LNCaP clone FGC (cell line): ENCODE data around the gene NHS.

Source experiments
- DNase-seq: peaks from one replicate; pipeline ENCODE4 v3.0.0-alpha.2; 2011; ENCODE audit warnings: low read depth
- H3K4me3 ChIP-seq: 2 replicates; pipeline ENCODE4 v1.5.1; 2011; ENCODE audit warnings: mild to moderate bottlenecking, low read depth, low read length, control low read depth
- TF ChIP-seq, protein P1 (sequence below): IDR thresholded peaks from 2 replicates; pipeline ENCODE4 v1.5.1; 2012; ENCODE audit warnings: mild to moderate bottlenecking; ENCODE audit not compliant: control insufficient read depth, insufficient read depth; ENCODE audit errors: extremely low read depth

NHS gene

DNA sequence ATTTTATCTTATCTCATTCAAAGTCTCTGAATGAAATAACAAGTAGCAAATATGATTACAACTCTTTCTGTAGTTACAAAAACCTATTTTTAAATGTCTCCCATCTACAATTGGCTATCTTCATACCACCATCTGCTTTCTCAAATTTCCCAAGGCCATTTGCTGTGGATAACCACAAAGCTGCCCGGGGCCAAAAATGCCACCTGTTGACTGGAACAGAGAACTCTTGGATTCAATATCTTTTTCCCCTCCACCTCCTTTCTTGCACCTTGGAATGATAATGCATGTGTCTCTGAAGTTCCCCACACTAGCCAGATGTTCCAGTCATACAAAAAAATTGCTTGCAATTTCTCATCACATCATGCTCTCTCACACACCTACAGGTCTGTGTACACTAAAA lies 269.0 kb downstream of the NHS start:
- DNase-seq: no peak
- TF ChIP-seq, protein P1, sequence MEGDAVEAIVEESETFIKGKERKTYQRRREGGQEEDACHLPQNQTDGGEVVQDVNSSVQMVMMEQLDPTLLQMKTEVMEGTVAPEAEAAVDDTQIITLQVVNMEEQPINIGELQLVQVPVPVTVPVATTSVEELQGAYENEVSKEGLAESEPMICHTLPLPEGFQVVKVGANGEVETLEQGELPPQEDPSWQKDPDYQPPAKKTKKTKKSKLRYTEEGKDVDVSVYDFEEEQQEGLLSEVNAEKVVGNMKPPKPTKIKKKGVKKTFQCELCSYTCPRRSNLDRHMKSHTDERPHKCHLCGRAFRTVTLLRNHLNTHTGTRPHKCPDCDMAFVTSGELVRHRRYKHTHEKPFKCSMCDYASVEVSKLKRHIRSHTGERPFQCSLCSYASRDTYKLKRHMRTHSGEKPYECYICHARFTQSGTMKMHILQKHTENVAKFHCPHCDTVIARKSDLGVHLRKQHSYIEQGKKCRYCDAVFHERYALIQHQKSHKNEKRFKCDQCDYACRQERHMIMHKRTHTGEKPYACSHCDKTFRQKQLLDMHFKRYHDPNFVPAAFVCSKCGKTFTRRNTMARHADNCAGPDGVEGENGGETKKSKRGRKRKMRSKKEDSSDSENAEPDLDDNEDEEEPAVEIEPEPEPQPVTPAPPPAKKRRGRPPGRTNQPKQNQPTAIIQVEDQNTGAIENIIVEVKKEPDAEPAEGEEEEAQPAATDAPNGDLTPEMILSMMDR: no peak
- no peak overlapping the region for H3K4me3 ChIP-seq

DNA sequence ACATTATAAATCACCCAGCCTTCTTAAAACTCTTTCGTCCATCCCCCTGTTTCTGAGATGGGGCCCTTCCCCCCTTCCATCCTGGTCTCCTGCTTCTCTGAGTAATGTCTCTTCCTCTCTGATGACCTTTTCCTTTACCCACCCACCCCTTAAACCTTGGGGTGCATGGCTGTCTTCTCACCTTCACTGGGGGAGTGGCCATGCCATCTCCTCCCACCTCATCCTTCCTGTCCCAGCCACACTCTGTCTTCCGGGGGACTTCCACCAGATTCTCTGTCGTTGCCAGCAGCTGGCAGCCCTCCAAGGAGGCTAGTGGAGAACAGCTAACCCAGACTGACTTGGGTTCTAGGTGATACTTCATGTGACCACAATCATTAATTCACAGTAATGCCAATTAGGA lies 279.1 kb downstream of the NHS start:
- TF ChIP-seq, protein P1: no peak
- H3K4me3 ChIP-seq: no peak overlapping the region
- no peak for DNase-seq

DNA sequence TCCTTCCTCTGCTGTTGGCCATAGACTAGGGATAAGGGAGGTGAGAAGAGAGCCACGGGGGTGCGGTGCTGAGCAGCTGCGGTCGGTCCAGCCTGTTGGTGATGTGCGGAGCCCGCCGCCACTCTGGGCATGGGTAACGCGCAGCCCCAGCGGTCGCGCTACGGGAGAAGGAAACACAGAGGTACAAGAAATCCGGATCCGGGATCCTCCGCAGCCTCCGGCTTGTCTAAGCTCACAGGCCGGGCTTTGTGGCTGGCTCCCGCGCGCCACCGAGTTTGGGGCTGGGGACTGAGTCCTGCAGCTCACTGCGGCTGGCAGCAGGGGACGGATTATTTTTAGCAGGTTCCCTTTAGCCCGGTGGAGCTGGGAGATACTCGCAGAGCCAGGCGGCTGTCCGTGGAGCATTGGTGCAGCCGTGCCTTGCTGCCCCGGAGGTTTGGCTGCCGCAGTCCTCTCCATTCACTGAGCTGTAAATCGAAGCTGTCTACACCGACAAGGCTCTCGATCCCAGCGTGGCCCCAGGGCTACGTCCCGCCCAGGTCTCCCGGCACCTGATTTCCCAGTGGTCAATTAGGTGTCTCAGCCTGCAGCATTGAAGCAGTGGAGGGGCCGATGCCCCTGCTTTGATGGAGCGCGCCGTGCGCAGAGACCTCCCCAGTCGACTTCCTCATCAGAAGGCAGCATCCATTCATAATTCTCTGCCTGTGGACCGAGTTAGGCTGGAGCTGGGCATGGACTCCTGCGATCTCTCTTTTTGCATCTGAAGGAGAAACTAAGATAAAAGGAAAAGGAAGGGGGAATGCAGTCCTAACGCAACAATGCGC lies 280.4 kb downstream of the NHS start:
- no peak for DNase-seq
- H3K4me3 ChIP-seq: no peak overlapping the region
- TF ChIP-seq, protein P1: no peak

DNA sequence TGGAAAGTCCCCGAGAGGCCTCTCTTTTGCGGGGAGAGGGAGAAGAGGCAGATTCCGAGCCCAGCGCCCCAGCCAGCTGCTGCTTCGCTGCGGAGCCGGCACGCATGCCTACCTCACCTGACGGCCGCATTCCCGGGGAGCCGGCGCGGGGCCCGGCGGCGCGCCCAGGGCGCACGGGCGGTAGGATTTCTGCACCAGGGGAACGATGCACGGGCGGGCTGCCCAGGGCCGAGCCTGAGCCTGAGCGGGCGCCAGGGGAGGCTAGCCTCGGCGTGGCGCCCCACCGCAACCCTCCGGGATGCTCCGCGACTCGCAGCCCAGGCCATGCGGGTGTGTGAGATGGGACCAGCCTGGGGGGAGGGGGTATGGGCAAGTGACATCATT lies 281.0 kb downstream of the NHS start:
- DNase-seq: no peak
- TF ChIP-seq, protein P1: no peak
- H3K4me3 ChIP-seq: no peak overlapping the region

DNA sequence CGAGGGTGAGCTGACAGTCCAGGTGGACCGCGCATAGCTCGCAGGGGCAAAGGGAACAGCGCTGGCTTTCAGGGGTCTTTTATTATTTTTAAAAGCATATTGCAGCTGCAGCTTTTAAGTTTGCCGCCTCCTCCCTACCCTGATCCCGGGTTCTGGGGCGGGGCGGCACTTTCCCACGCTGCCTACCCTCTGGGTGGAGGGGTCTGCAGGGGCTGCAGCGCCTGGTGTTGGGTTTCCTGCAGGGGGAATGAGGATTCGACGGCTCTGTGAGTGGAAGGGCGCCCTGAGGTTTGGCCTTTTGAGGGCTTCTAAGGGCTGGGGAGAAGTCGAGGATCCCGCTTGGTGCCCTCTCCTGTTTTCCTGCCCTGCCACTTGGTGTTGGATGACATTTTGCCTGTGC lies 281.6 kb downstream of the NHS start:
- TF ChIP-seq, protein P1: no peak
- no peak for DNase-seq
- no peak overlapping the region for H3K4me3 ChIP-seq

DNA sequence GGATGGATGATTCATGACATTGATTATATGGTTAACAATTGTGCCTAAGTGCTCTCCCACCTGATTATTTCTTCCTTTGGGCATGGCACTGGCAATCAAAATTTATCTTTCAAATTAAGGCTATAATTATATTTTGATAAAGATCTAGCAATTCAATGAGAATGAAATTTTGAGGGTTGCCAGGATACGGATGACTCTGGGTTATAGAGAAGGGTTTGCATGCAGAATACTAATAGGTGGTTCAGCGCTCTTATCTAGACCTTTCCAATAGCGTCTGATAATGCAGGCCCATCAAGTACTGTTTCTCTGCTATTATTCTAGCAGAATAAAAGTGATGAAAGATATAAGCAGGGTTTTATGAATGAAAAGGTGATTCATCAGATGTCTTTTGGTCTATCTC lies 287.4 kb downstream of the NHS start:
- no peak for DNase-seq
- TF ChIP-seq, protein P1: no peak

DNA sequence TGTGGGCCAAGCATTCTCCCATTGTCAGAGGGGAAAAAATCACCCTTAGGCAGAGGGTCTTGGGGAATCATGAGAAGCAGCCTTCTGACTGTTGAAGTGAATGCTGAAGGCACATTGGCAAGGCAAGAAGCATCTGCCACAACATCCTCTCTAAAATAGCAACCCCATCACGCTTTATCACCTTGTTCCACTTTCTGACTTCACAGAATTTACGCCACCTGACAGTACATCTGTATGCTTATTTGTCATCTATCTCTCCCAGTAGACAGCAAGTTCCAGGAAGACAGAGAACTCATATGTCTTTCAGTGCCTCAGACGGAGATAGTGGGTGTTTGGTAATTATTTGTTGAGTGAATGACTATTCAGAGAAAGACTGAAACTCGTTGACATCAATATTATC lies 293.9 kb downstream of the NHS start:
- TF ChIP-seq, protein P1: no peak
- no peak for DNase-seq
- H3K4me3 ChIP-seq: no peak overlapping the region

More for the DNA sequence above, 287.4 kb downstream of the NHS start:
- no peak overlapping the region for H3K4me3 ChIP-seq
